ENCODE measurements around the gene CXorf58.

- TF ChIP-seq ZFX (IDR thresholded peaks at IDR 0.05) (no peak), CTCF (conservative IDR thresholded peaks at IDR 0.05) (no peak)
Observed at GRCh38 chrX:23935106-23935505, 27.3 kb downstream of the CXorf58 start.
